ENCODE measurements around the gene MED15.
"Not testable (repeated sequence)": the region's sequence is repeated elsewhere in the genome, so short reads cannot be mapped to it uniquely, and the experiment has no call there.

Gene MED15

DNA sequence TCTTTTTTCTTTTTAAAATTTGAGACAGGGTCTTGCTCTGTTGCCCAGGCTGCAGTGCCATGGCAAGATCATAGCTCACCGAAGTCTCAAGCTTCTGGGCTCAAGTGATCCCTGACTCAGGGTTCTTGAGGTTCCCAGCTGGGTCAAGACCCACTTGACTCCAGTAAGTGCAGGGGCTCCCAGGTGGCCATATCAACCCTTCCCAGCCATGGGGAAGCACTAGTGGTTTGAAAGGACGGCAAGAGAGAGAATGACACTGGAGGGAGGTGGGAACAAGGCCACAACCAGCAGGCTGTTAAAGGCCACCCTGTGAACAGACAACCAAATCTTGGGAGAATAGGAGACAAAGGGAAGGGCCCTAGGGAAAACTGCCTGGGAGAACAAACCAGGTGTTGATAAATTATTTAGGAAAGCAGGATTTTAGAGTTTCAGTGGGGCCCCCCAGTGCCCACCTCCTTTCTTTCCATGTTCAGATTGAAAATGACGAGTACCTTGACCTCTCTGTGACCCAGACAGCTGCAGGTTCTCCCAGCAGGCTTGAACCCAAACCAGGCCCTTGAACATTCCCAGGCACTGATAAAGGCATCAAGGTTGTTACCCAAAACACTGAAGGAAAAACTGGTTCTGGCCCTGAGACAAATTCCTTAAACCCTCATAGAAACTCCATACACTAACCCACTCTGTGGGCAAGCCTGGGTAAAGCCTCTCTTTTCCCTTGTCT is 40.6 kb upstream of the MED15 start:
- H3K27me3 ChIP-seq (ENCODE audit: control insufficient read depth, insufficient read depth, low read length): no peaks in the 10 kb centered on the region
- no peak overlapping the region for H3K4me3 ChIP-seq (ENCODE audit: low read depth, low read length)
- H3K4me2 ChIP-seq (ENCODE audit: low read length): no peak overlapping the region
- H2AFZ ChIP-seq: no peak overlapping the region
- H3K9ac ChIP-seq: no peak overlapping the region
- TF ChIP-seq, protein P1, sequence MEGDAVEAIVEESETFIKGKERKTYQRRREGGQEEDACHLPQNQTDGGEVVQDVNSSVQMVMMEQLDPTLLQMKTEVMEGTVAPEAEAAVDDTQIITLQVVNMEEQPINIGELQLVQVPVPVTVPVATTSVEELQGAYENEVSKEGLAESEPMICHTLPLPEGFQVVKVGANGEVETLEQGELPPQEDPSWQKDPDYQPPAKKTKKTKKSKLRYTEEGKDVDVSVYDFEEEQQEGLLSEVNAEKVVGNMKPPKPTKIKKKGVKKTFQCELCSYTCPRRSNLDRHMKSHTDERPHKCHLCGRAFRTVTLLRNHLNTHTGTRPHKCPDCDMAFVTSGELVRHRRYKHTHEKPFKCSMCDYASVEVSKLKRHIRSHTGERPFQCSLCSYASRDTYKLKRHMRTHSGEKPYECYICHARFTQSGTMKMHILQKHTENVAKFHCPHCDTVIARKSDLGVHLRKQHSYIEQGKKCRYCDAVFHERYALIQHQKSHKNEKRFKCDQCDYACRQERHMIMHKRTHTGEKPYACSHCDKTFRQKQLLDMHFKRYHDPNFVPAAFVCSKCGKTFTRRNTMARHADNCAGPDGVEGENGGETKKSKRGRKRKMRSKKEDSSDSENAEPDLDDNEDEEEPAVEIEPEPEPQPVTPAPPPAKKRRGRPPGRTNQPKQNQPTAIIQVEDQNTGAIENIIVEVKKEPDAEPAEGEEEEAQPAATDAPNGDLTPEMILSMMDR (IDR thresholded peaks at IDR 0.05): no peak
- no peaks in the 10 kb centered on the region for H3K4me1 ChIP-seq
- no peaks in the 10 kb centered on the region for H3K79me2 ChIP-seq
- H3K27ac ChIP-seq: no peak overlapping the region
- H3K36me3 ChIP-seq (ENCODE audit: control insufficient read depth, insufficient read depth, low read length): no peaks in the 10 kb centered on the region
- no peaks in the 10 kb centered on the region for H3K9me3 ChIP-seq (ENCODE audit: control insufficient read depth, low read length)

DNA sequence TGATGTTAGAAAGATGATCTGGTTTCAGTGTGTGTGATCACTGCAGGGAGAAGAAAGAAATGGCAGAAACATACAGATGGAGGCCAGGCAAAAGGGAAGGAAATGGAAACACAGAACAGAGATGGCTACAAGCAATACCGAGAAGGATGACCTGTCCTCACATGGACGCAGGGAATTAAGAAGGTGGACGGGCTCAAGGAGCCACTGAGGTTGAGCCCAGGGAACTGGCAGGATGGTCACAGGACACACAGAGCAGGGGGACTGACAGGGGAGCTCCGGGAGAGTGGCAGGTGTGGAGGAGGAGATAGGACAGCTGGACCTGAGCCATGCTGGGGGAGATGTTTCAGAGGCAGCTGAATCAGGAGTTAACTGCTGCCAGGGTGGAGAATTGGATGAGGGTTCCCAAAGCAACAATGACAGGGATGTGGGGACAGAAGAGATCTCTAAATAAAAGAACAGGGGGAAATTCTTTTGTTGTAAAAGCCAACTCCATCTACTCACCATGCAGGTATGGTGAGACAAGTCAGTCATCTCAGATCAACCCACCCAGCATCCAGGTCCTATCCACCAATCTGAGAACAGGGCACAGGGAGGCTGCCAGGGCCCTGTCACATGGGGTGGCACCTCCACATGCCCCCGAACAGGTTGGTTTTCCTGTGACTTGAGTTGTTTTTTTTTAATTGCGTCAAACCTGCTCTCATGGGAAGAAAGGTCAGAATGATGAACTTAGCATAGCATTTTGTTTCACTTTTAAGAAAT is 38.1 kb upstream of the MED15 start:
- H3K9ac ChIP-seq: no peak overlapping the region
- H3K4me3 ChIP-seq (ENCODE audit: low read depth, low read length): no peak overlapping the region
- H3K36me3 ChIP-seq (ENCODE audit: control insufficient read depth, insufficient read depth, low read length): no peaks in the 10 kb centered on the region
- H3K27ac ChIP-seq: no peak overlapping the region
- no peaks in the 10 kb centered on the region for H3K79me2 ChIP-seq
- TF ChIP-seq, protein P1 (IDR thresholded peaks at IDR 0.05): no peak
- no peaks in the 10 kb centered on the region for H3K27me3 ChIP-seq (ENCODE audit: control insufficient read depth, insufficient read depth, low read length)
- H2AFZ ChIP-seq: no peak overlapping the region
- no peak overlapping the region for H3K4me2 ChIP-seq (ENCODE audit: low read length)
- H3K4me1 ChIP-seq: no peaks in the 10 kb centered on the region
- no peaks in the 10 kb centered on the region for H3K9me3 ChIP-seq (ENCODE audit: control insufficient read depth, low read length)

DNA sequence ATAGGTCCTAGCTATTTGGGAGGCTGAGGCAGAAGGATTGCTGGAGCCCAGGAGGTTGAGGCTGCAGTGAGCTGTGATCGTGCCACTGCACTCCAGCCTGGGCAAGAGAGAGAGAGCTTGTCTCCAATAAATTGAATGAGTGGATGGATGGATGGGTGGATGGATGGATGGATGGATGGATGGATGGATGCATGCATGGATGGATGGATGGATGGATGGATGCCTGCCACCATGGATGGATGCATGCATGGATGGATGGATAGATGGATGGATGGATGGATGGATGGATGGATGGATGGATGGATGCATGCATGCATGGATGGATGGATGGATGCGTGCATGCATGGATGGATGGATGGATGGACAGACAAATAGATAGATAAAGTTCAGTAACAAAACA is 36.9 kb upstream of the MED15 start:
- not testable (repeated sequence) for H3K27ac ChIP-seq; H3K9ac ChIP-seq; H3K36me3 ChIP-seq (ENCODE audit: control insufficient read depth, insufficient read depth, low read length); H3K4me2 ChIP-seq (ENCODE audit: low read length); H3K9me3 ChIP-seq (ENCODE audit: control insufficient read depth, low read length); H3K79me2 ChIP-seq; H3K4me3 ChIP-seq (ENCODE audit: low read depth, low read length); H3K4me1 ChIP-seq; H3K27me3 ChIP-seq (ENCODE audit: control insufficient read depth, insufficient read depth, low read length); H2AFZ ChIP-seq

DNA sequence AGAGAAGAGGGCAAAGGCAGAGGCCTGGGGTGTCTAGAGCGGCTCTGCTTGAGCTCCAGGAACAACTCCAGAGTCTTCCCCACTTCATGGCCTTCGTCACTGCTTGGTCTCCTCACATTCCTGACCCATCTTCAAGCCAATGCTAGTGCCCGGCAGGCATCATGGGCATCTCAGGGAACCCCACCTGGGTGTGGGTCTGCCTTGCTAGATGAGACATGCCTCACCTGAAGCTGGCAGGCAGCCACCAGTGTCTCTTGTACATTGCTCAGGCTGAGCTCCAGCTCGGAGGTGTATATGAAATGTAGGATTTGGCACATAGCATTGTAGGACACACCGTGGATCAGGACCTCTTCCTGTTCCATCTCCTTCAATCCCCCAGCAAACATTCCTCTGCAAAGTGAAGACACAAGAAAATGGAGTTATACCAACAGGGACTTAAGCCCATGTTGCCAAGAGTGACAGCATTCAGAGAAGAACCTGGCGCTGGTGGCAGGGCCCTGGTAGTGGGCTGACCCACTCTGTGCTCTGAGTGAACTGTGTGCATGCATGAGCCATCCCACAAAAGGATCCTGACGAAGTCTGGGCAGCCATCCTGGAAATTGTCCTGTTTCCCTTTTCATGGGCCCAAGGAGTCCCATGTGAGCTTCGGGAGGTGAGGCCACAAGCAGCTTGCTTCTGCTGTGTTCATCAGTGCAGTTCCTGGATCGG is 36.1 kb upstream of the MED15 start:
- Histone ChIP-seq H3K4me2 (ENCODE audit: low read length) (no peak overlapping the region), H3K27ac (no peak overlapping the region), H3K9me3 (ENCODE audit: control insufficient read depth, low read length) (no peaks in the 10 kb centered on the region), H3K36me3 (ENCODE audit: control insufficient read depth, insufficient read depth, low read length) (no peaks in the 10 kb centered on the region), H3K4me3 (ENCODE audit: low read depth, low read length) (no peak overlapping the region), H3K9ac (no peak overlapping the region), H3K27me3 (ENCODE audit: control insufficient read depth, insufficient read depth, low read length) (no peaks in the 10 kb centered on the region), H3K79me2 (no peaks in the 10 kb centered on the region), H3K4me1 (no peaks in the 10 kb centered on the region), H2AFZ (no peak overlapping the region)
- TF ChIP-seq, protein P1 (IDR thresholded peaks at IDR 0.05): no peak
